Lower lobe of right lung (tissue), 2 donors: ENCODE results near the gene ASPSCR1. TPM values are rescaled to one million over a fixed set of nuclear protein-coding genes. Genes with fewer than 3 reads are reported as not detected.

Experiments
- ATAC-seq, 2 donors: fragments of 200-7000 bp; cut with Tn5 transposase; one replicate each; pipeline ENCODE4 v1.9.1; 2020 to 2022; ENCODE audit warnings: mild to moderate bottlenecking in 2 of 2, moderate library complexity in 2 of 2
- DNase-seq: peaks from one replicate; pipeline ENCODE4 v3.0.0-alpha.2; 2020
- H3K27ac ChIP-seq: fragments of 200-600 bp; one replicate; pipeline ENCODE4 v1.8.0; 2022
- H3K27me3 ChIP-seq: fragments of 200-600 bp; one replicate; pipeline ENCODE4 v1.8.0; 2022; ENCODE audit warnings: low read depth
- H3K36me3 ChIP-seq: fragments of 200-600 bp; one replicate; pipeline ENCODE4 v1.8.0; 2022; ENCODE audit warnings: mild to moderate bottlenecking
- H3K4me1 ChIP-seq: fragments of 200-600 bp; one replicate; pipeline ENCODE4 v1.8.0; 2022
- H3K4me3 ChIP-seq: fragments of 200-600 bp; one replicate; pipeline ENCODE4 v1.8.0; 2022; ENCODE audit warnings: mild to moderate bottlenecking
- H3K9me3 ChIP-seq: fragments of 200-600 bp; one replicate; pipeline ENCODE4 v1.8.0; 2022
- intact Hi-C: fragments of 100-400 bp; cut with DNase I; formaldehyde crosslinking; loops from one replicate; pipeline ENCODE4 v1.11.0; 2022
- total RNA-seq: library from RNA; stranded (reverse); fragmentation: NEBNext Ultra II Directional; extraction: Animal tissue kit (Norgen Biotek cat#: 25700); gene quantifications from one replicate; pipeline ENCODE4 v1.2.1, GENCODE V29; 2021
- TF ChIP-seq, protein P1 (sequence below): fragments of 200-600 bp; IDR thresholded peaks from one replicate; pipeline ENCODE4 v1.8.0; 2022; ENCODE audit warnings: antibody characterized with exemption, mild to moderate bottlenecking
- donor health status: DM: no; HTN: yes; CAD: no; lungs with severe emphysema.

Gene ASPSCR1
- total RNA-seq, 1 donor from 2014 or later, result 45.3 TPM

DNA sequence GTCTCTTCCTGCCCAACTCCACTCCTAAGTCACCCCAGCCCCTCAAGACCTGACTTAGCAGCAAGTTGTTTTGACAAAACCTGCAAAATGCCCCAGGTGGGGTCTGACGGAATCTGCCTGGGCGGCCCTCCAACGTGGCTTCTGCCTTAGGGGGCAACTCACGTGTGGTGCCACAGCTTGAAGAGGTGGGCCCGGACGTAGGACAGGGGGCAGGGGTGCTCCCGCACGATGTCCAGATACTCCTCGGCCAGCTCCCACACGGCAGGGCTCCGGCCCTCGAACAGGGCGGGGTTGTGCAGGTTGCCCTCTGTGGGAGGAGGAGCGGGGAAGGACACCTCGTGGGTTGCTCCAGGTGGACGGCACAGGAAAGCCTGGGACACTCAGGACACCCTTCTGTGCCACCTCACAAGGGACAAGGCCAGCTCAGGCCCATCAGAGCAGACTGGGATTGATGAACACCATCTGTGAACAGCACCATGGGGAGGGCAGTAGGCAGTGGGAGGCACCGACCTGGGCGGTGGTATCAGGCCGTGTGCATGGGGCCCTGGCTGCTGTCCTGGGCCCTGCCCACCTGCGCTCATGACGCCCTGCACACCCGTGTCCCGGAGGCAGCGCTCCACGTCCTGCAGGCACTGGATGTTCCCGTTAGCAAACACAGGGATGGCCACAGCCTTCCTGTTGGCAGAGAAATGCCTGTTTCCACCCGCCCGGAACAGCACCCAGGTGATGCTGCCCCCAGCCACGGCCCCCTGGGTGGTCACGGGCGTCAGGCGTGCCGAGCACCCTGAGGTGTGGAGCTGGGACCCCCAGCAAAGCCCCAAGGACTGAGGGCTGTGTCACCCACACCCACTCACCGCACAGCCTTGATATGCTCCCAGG is 83.9 kb downstream of the ASPSCR1 start:
- DNase-seq (no peak), ATAC-seq (no peak)
- no peaks in the 10 kb centered on the region for H3K27me3 ChIP-seq
- H3K4me3 ChIP-seq, result no peak overlapping the region
- TF ChIP-seq, protein P1, sequence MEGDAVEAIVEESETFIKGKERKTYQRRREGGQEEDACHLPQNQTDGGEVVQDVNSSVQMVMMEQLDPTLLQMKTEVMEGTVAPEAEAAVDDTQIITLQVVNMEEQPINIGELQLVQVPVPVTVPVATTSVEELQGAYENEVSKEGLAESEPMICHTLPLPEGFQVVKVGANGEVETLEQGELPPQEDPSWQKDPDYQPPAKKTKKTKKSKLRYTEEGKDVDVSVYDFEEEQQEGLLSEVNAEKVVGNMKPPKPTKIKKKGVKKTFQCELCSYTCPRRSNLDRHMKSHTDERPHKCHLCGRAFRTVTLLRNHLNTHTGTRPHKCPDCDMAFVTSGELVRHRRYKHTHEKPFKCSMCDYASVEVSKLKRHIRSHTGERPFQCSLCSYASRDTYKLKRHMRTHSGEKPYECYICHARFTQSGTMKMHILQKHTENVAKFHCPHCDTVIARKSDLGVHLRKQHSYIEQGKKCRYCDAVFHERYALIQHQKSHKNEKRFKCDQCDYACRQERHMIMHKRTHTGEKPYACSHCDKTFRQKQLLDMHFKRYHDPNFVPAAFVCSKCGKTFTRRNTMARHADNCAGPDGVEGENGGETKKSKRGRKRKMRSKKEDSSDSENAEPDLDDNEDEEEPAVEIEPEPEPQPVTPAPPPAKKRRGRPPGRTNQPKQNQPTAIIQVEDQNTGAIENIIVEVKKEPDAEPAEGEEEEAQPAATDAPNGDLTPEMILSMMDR, result no peak
- no peaks in the 10 kb centered on the region for H3K9me3 ChIP-seq
- peaks cover 74% of the 10 kb centered on the region for H3K36me3 ChIP-seq
- H3K27ac ChIP-seq, result no peak overlapping the region
- H3K4me1 ChIP-seq, result peaks cover 23% of the 10 kb centered on the region
- intact Hi-C loops, result no loop called here

DNA sequence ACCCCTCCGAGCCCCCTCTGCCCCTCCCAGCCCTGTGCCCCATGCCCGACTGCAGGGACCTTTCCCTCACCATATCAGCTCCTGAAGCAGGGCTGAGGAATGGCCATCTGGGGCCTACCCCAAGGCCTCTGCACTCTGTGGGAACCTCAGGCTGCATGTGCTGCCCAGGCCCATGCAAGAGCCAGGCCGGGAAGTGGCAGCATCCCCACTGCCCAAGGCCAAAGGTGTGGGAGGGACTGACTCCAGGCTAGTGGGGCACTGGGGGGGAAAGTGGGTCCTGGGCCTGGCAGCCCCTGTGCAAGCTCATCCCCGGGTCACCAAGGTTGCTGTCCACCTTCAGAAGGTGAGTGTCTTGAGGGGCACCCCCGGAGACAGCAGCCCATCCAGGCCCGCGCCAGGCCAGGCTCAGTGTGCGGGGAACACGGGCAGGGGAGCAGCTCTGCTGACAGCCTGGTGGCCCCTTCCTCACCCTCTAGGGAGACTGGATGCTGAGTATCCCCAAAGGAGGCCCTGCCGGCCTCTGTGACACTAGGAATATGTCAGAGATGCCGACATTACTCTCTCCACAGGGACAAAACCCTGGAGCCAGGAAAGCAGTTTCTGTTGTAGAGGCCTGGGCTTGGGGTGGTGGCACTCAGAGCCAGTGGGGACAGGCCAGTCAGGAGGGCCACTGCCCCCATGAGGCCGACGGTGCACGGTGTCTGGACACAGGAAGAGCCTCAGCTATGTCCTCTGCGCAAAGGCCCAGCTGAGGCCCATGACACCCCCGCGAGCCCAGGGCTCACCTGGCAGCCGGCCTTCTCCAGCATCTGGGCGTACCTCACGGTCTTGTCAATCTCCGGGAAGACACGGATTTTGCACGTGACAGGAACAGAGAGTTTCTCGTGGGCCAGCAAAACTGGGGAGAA is 84.9 kb downstream of the ASPSCR1 start:
- ATAC-seq, result no peak
- peaks cover 64% of the 10 kb centered on the region for H3K36me3 ChIP-seq
- intact Hi-C loops, result no loop called here

DNA sequence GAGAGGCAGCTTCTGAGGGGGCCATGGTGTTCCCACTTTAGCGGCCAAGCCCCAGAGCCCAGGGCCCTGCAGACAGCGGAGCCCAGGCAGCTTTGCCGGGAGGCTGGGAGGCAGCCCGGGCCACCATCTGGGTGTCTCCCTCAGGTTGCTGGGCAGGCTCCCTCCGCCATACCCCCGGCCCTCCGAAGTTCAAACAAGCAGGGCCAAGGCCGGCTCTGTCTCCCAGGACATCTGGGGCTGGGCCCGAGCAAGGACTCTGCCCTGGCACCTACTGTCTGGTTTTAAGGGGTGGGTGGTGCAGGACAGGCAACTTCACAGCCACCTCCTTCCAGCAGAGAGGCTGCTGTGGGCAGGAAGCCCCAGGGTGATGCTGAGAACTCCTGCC is 85.5 kb downstream of the ASPSCR1 start:
- intact Hi-C loops, result no loop called here
- peaks cover 57% of the 10 kb centered on the region for H3K36me3 ChIP-seq
- TF ChIP-seq, protein P1, result no peak

More for the DNA sequence above, 84.9 kb downstream of the ASPSCR1 start:
- TF ChIP-seq, protein P1, result no peak
- no peaks in the 10 kb centered on the region for H3K27me3 ChIP-seq
- DNase-seq, result no peak
- H3K4me3 ChIP-seq, result no peak overlapping the region
- H3K4me1 ChIP-seq, result peaks cover 26% of the 10 kb centered on the region
- no peak overlapping the region for H3K27ac ChIP-seq
- no peaks in the 10 kb centered on the region for H3K9me3 ChIP-seq

DNA sequence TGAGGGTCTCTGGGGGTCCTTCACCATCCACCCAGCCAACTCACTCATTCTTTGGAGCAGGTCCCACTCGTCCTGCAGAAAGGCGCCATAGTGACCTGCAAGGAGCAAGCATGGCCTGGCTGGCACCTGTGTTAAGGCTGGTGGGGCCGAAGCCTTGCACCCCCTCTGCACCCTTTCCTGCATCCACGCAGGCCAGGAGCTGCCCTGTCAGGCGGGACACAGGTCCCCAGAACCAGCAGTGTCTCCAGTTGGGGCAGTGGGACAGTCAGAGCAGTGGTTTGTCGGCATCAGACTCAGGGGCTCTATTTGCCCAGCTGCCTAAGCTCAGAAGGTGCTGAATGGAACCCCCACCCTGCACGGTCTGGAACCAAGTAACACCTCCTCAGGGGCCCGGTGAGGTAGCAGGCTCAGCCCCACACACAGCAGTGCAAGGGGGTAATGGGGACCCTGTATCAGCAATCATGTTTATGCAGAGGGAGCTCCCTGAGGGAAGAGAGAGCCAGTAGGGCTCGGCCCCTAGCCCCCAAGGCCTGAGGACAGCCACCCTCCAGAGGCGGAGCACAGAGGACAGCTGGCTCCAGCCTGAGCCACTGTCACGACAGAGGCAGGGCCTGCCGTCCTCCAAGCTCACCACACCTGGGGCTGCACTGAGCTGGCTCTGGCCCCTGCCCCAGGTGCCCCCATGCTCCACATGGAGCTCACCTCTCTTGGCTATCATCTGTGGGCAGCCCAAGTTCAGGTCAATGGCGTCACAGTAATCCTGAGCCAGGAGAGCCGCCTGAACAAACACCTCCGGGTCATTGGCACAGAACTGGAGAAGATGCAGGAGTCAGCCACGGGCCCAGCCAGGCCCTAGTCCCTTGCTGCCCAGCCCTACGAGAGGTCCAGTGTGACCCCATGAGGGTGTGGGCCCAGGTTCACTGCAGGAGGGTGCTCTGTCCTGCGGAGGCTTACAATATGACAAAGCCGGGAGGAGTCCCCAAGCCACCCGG is 86.3 kb downstream of the ASPSCR1 start:
- ATAC-seq (no peak), DNase-seq (no peak)
- Histone ChIP-seq H3K9me3 (no peaks in the 10 kb centered on the region), H3K4me3 (no peak overlapping the region), H3K4me1 (peaks cover 26% of the 10 kb centered on the region), H3K36me3 (peaks cover 50% of the 10 kb centered on the region), H3K27ac (no peak overlapping the region), H3K27me3 (no peaks in the 10 kb centered on the region)
- TF ChIP-seq, protein P1, result no peak
- intact Hi-C loops, result no loop called here

More for the DNA sequence above, 85.5 kb downstream of the ASPSCR1 start:
- DNase-seq (no peak), ATAC-seq (no peak)
- H3K9me3 ChIP-seq, result no peaks in the 10 kb centered on the region
- H3K27me3 ChIP-seq, result no peaks in the 10 kb centered on the region
- H3K27ac ChIP-seq, result no peak overlapping the region
- H3K4me3 ChIP-seq, result no peak overlapping the region
- H3K4me1 ChIP-seq, result peaks cover 26% of the 10 kb centered on the region
